Upper lobe of left lung (tissue), 4 donors: ENCODE measurements around the gene PARD6A.

ENCODE experiments used
- CTCF ChIP-seq, 6 experiments: fragments of 450-650 bp in 4 of 6; fragments of 200-600 bp in 2 of 6; sonication (generic) in 2 of 6; IDR thresholded peaks; one replicate each; pipeline ENCODE4 v1.5.1; 2016 to 2019; ENCODE audit warnings: antibody characterized with exemption in 6 of 6
- EP300 ChIP-seq, 4 donors: sonication (generic); formaldehyde crosslinking; IDR thresholded peaks; one replicate each; pipeline ENCODE4 v1.5.1; 2017; ENCODE audit warnings: antibody characterized with exemption in 4 of 4, control low read depth in 2 of 4
- POLR2A ChIP-seq, 4 donors: fragments of 450-650 bp; IDR thresholded peaks; one replicate each; pipeline ENCODE4 v1.5.1; 2016 to 2017; ENCODE audit warnings: antibody characterized with exemption in 4 of 4, mild to moderate bottlenecking in 2 of 4

- no peak for TF ChIP-seq CTCF (IDR thresholded peaks at IDR 0.05)
- TF ChIP-seq EP300 (IDR thresholded peaks at IDR 0.05) = no peak
- no peak for TF ChIP-seq POLR2A (IDR thresholded peaks at IDR 0.05)
These were observed 47.6 kb downstream of the PARD6A start for GRCh38 chr16:67708368-67708771.
